Activated T-cell treated with anti-CD3 and anti-CD28 coated beads for 24 hours (primary cell): Measurements from ENCODE around the gene MS4A4E.
"Not testable (repeated sequence)": the region's sequence is repeated elsewhere in the genome, so short reads cannot be mapped to it uniquely, and the experiment has no call there.

Source experiments
- DNase-seq: peaks from one replicate; pipeline ENCODE4 v3.0.0-alpha.2; 2020; ENCODE audit warnings: low read depth

Gene MS4A4E

GRCh38 chr11:60242740-60243239 is at the start of gene MS4A4E:
TSS of gene MS4A4E (minus strand) at chr11:60243137. CDS start at chr11:60230055, 13,082 bp downstream.
- no peak for DNase-seq

- no peak for DNase-seq
Measured at GRCh38 chr11:60292145-60292544, 49.2 kb upstream of the MS4A4E start.

- DNase-seq, result no peak
Measured at GRCh38 chr11:60288531-60288930, 45.6 kb upstream of the MS4A4E start.

GRCh38 chr11:60285411-60286126 is 42.6 kb upstream of the MS4A4E start:
- not testable (repeated sequence) for DNase-seq

GRCh38 chr11:60282286-60282685 is 39.3 kb upstream of the MS4A4E start:
- no peak for DNase-seq

GRCh38 chr11:60281485-60281884 is 38.5 kb upstream of the MS4A4E start:
- DNase-seq, result no peak

GRCh38 chr11:60280412-60280811 is 37.5 kb upstream of the MS4A4E start, which contains the start of gene MS4A4A:
TSS of gene MS4A4A (plus strand) at chr11:60280666. CDS start at chr11:60280676, 10 bp downstream.
- DNase-seq, result no peak

GRCh38 chr11:60274416-60274815 is 31.5 kb upstream of the MS4A4E start:
- no peak for DNase-seq

GRCh38 chr11:60265373-60266214 is 22.7 kb upstream of the MS4A4E start:
- no peak for DNase-seq

- DNase-seq, result no peak
Measured at GRCh38 chr11:60264644-60265043, 21.7 kb upstream of the MS4A4E start.

GRCh38 chr11:60263402-60263801 is 20.5 kb upstream of the MS4A4E start:
- no peak for DNase-seq

- no peak for DNase-seq
Measured at GRCh38 chr11:60261014-60261413, 18.1 kb upstream of the MS4A4E start.

GRCh38 chr11:60257956-60258722 is 15.2 kb upstream of the MS4A4E start:
- no peak for DNase-seq

- DNase-seq, result no peak
Measured at GRCh38 chr11:60252213-60253108, 9.5 kb upstream of the MS4A4E start.

GRCh38 chr11:60251485-60252212 is 8.7 kb upstream of the MS4A4E start:
- DNase-seq, result no peak

- DNase-seq, result no peak
Measured at GRCh38 chr11:60241786-60242185, 1.2 kb downstream of the MS4A4E start.

GRCh38 chr11:60240662-60241061 is 2.3 kb downstream of the MS4A4E start:
- DNase-seq, result no peak

GRCh38 chr11:60235321-60235720 is 7.6 kb downstream of the MS4A4E start:
- no peak for DNase-seq

- DNase-seq, result no peak
Measured at GRCh38 chr11:60230681-60231080, 12.3 kb downstream of the MS4A4E start.

- DNase-seq, result no peak
Measured at GRCh38 chr11:60222141-60222540, 20.8 kb downstream of the MS4A4E start.
